GM12878 (cell line): Measurements from ENCODE around the gene HDDC3.

Experiments
- EZH2 ChIP-seq: IDR thresholded peaks from 2 replicates; pipeline ENCODE4 v1.6.1; 2012; ENCODE audit warnings: low read depth, mild to moderate bottlenecking, control low read depth, inconsistent platforms, low read length, borderline replicate concordance; ENCODE audit not compliant: control insufficient read depth
- HDAC2 ChIP-seq: fragments of 200-600 bp; sonication (generic); IDR thresholded peaks from 2 replicates; pipeline ENCODE4 v1.6.1; 2017
- MYC ChIP-seq: IDR thresholded peaks from 2 replicates; pipeline ENCODE4 v1.6.1; 2011; ENCODE audit warnings: mild to moderate bottlenecking, low read length, moderate library complexity, inconsistent platforms; ENCODE audit not compliant: insufficient read depth, insufficient replicate concordance, insufficient read length, severe bottlenecking
- TARDBP ChIP-seq: IDR thresholded peaks from 2 replicates; pipeline ENCODE4 v1.6.1; 2016; ENCODE audit warnings: borderline replicate concordance
- TF ChIP-seq, protein P1 (sequence below), 3 experiments: IDR thresholded peaks in 2 of 3; conservative IDR thresholded peaks in 1 of 3; 2 replicates each; pipeline ENCODE4 v1.5.1; 2011; ENCODE audit warnings: low read depth in 3 of 3, low read length in 3 of 3, mild to moderate bottlenecking in 3 of 3, control low read depth in 2 of 3, moderate library complexity in 2 of 3, inconsistent platforms in 1 of 3, mixed read lengths in 1 of 3; ENCODE audit not compliant: control insufficient read depth in 2 of 3, insufficient read depth in 1 of 3; ENCODE audit errors: extremely low read depth in 1 of 3

DNA sequence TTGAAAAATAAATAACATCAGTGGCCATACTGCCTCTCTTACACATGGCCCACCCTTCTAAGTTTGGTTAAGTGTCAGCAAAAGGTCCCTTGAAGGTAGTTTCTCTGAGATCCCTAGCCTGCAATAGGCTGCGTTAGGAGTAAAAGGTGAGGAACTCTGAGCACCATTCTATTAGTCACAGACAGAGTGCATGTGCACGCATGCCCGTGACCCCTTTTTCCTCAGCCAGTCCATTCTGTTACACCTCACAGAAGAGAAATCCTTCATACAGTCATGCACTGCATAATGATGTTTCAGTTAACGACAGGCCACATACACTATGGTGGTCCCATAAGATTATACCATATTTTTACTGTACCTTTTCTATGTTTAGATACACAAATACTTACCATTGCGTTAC, 34.9 kb upstream of the HDDC3 start:
- TF ChIP-seq, protein P1, sequence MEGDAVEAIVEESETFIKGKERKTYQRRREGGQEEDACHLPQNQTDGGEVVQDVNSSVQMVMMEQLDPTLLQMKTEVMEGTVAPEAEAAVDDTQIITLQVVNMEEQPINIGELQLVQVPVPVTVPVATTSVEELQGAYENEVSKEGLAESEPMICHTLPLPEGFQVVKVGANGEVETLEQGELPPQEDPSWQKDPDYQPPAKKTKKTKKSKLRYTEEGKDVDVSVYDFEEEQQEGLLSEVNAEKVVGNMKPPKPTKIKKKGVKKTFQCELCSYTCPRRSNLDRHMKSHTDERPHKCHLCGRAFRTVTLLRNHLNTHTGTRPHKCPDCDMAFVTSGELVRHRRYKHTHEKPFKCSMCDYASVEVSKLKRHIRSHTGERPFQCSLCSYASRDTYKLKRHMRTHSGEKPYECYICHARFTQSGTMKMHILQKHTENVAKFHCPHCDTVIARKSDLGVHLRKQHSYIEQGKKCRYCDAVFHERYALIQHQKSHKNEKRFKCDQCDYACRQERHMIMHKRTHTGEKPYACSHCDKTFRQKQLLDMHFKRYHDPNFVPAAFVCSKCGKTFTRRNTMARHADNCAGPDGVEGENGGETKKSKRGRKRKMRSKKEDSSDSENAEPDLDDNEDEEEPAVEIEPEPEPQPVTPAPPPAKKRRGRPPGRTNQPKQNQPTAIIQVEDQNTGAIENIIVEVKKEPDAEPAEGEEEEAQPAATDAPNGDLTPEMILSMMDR (IDR thresholded peaks at IDR 0.05 in 2 of 3, conservative IDR thresholded peaks at IDR 0.05 in 1 of 3; ENCODE audit: control insufficient read depth in 2 of 3, extremely low read depth in 1 of 3, insufficient read depth in 1 of 3, low read depth in 3 of 3, low read length in 3 of 3), result no peak
- no peak for TF ChIP-seq MYC
- no peak for TF ChIP-seq EZH2
- TF ChIP-seq HDAC2, result no peak
- TF ChIP-seq TARDBP, result no peak
